GM12878 (cell line): Measurements from ENCODE around the gene FBLN7. TPM values are rescaled to one million over a fixed set of nuclear protein-coding genes. Genes with fewer than 3 reads are reported as not detected.

Experiments
- ATAC-seq: fragments of 200-7000 bp; cut with Tn5 transposase; 3 replicates; pipeline ENCODE4 v1.9.1; 2020; ENCODE audit warnings: mild to moderate bottlenecking, moderate library complexity
- BruUV-seq: library from RNA; stranded (reverse); fragments of 400-500 nt; replicated peaks from 2 replicates; lab custom pipeline; 2021; lab: Mats Ljungman, UMichigan
- CTCF ChIA-PET: fragments of 300-600 bp; sonication (Branson Sonifier 250); formaldehyde crosslinking; extraction: SDS; loops from one replicate; lab custom pipeline; 2021; ENCODE audit warnings: inconsistent platforms; lab: Yijun Ruan, JAX
- POLR2A ChIA-PET: fragments of 350-600 bp; formaldehyde crosslinking; extraction: SDS; loops from one replicate; lab custom pipeline; 2021; ENCODE audit warnings: inconsistent platforms; lab: Charles Lee
- RAD21 ChIA-PET: fragments of 300-600 bp; sonication (Branson Sonifier 250); formaldehyde crosslinking; loops from one replicate; lab custom pipeline; 2023; ENCODE audit warnings: antibody characterized with exemption; ENCODE audit not compliant: unreplicated experiment; lab: Charles Lee
- SMC1A ChIA-PET: fragments of 300-600 bp; sonication (Branson Sonifier 250); formaldehyde crosslinking; loops from one replicate; lab custom pipeline; 2023; ENCODE audit not compliant: unreplicated experiment, uncharacterized antibody; lab: Charles Lee
- DNase-seq: peaks from one replicate; pipeline ENCODE4 v3.0.0-alpha.2; 2011; ENCODE audit warnings: low read depth, low spot score
- FAIRE-seq: peaks from 3 replicates; lab custom pipeline; 2011; peaks lifted over from hg19 to GRCh38; lab: Jason Lieb, UNC
- H2AFZ ChIP-seq: 2 replicates; pipeline ENCODE4 v1.6.0; 2011; ENCODE audit warnings: low read depth, low read length, control low read depth; ENCODE audit not compliant: control insufficient read depth
- H3K27ac ChIP-seq: 2 replicates; pipeline ENCODE4 v1.5.1; 2011; ENCODE audit warnings: control low read depth; ENCODE audit not compliant: control insufficient read depth, insufficient read depth
- H3K27me3 ChIP-seq, 2 experiments: replicated peaks in 1 of 2; 2 replicates each; pipeline versions ENCODE4 v1.6.0 to v1.6.1; 2011; ENCODE audit warnings: low read length in 1 of 2; ENCODE audit not compliant: control insufficient read depth in 2 of 2, insufficient read depth in 2 of 2
- H3K36me3 ChIP-seq, 2 experiments: 2 replicates each; pipeline ENCODE4 v1.5.1; 2011; ENCODE audit warnings: low read length in 1 of 2; ENCODE audit not compliant: control insufficient read depth in 2 of 2, insufficient read depth in 2 of 2
- H3K4me1 ChIP-seq: 2 replicates; pipeline ENCODE4 v1.6.1; 2011; ENCODE audit warnings: mild to moderate bottlenecking, low read length, moderate library complexity, mixed read lengths; ENCODE audit not compliant: control insufficient read depth, insufficient read depth
- H3K4me2 ChIP-seq: 2 replicates; pipeline ENCODE4 v1.6.0; 2011; ENCODE audit warnings: control low read depth; ENCODE audit not compliant: control insufficient read depth, insufficient read depth
- H3K4me3 ChIP-seq: fragments of 200-600 bp; sonication (generic); 2 replicates; pipeline ENCODE4 v1.5.1; 2016
- H3K79me2 ChIP-seq: 2 replicates; pipeline ENCODE4 v1.6.0; 2011; ENCODE audit warnings: low read length; ENCODE audit not compliant: control insufficient read depth, insufficient read depth
- H3K9ac ChIP-seq: 2 replicates; pipeline ENCODE4 v1.8.0; 2011; ENCODE audit warnings: low read length, control low read depth, mixed read lengths; ENCODE audit not compliant: control insufficient read depth, insufficient read depth
- H3K9me3 ChIP-seq: replicated peaks from 3 replicates; pipeline ENCODE4 v1.5.1; 2011; ENCODE audit warnings: mild to moderate bottlenecking, low read length; ENCODE audit not compliant: control insufficient read depth, insufficient read depth
- H4K20me1 ChIP-seq: 2 replicates; pipeline ENCODE4 v1.6.0; 2011; ENCODE audit not compliant: control insufficient read depth, insufficient read depth
- FOXK2 ChIP-seq: fragments of 450-650 bp; IDR thresholded peaks from 2 replicates; pipeline ENCODE4 v1.6.1; 2017; ENCODE audit warnings: mild to moderate bottlenecking, moderate library complexity
- IRF3 ChIP-seq: fragments of 450-650 bp; IDR thresholded peaks from 2 replicates; pipeline ENCODE4 v1.6.1; 2014; ENCODE audit warnings: mild to moderate bottlenecking
- SRF ChIP-seq, 2 experiments: IDR thresholded peaks; 2 replicates each; pipeline ENCODE4 v1.6.1; 2011; ENCODE audit warnings: low read depth in 2 of 2, low read length in 2 of 2, mild to moderate bottlenecking in 1 of 2, moderate library complexity in 1 of 2
- WGBS: methylation state at CpG from one replicate; pipeline ENCODE4 v1.1.6; 2016; ENCODE audit warnings: low lambda C conversion rate; ENCODE audit not compliant: insufficient replicate concordance, insufficient coverage; ENCODE audit errors: missing lambda C conversion rate; 5-methylcytosine and 5-hydroxymethylcytosine counted together
- in situ Hi-C: fragments of 300-500 bp; cut with MboI; formaldehyde crosslinking; loops from 9 replicates; pipeline ENCODE4 v1.14.3; 2018; ENCODE audit warnings: mixed read lengths
- intact Hi-C: fragments of 100-400 bp; cut with micrococcal nuclease; formaldehyde crosslinking; loops from one replicate; pipeline ENCODE4 v1.14.2; 2022; ENCODE audit not compliant: unreplicated experiment
- polyA plus RNA-seq, 11 experiments: library from polyadenylated mRNA; depleted of rRNA in 4 of 11; unstranded in 6 of 11; stranded (reverse) in 5 of 11; fragments of >200 nt; fragmentation: Nextera tagmentation in 4 of 11; fragmentation: Illumina TruSeq in 1 of 11; extraction: Ambion mirVana in 4 of 11; extraction: Trizol in 1 of 11; gene quantifications; 1 replicate in 1 of 11; 2 replicates in 10 of 11; pipeline versions ENCODE4 v1.2.1 to v1.2.3, GENCODE V29; 2011 to 2016; ENCODE audit warnings: inconsistent platforms in 2 of 11, missing spikeins in 2 of 11, low read depth in 1 of 11
- total RNA-seq, 4 experiments: library from RNA; depleted of rRNA in 3 of 4; stranded (reverse); fragments of >200 nt in 3 of 4; fragmentation: Illumina TruSeq in 1 of 4; extraction: Trizol in 1 of 4; gene quantifications; 2 replicates each; pipeline versions ENCODE4 v1.2.1 to v1.2.3, GENCODE V29; 2013 to 2021
- TF ChIP-seq, protein P1 (sequence below): IDR thresholded peaks from 2 replicates; pipeline ENCODE4 v1.6.1; 2012; ENCODE audit warnings: low read length, inconsistent platforms

Gene FBLN7
- total and polyA plus RNA-seq, 10 of the 15 experiments (the other 5 are each of a cell fraction or from before 2014, with no cell fraction given), result 0.01 to 0.10 (median 0.01) TPM; not detected in 7

- intact Hi-C loops, result no loop called here
Measured at GRCh38 chr2:112134120-112134519, 4.1 kb upstream of the FBLN7 start.

More at GRCh38 chr2:112134120-112134519, 4.1 kb upstream of the FBLN7 start:
- POLR2A ChIA-PET, result no interaction called here
- TF ChIP-seq SRF (IDR thresholded peaks at IDR 0.05; ENCODE audit: low read depth in 2 of 2, low read length in 2 of 2) (no peak), FOXK2 (no peak), IRF3 (no peak)
- TF ChIP-seq, protein P1, sequence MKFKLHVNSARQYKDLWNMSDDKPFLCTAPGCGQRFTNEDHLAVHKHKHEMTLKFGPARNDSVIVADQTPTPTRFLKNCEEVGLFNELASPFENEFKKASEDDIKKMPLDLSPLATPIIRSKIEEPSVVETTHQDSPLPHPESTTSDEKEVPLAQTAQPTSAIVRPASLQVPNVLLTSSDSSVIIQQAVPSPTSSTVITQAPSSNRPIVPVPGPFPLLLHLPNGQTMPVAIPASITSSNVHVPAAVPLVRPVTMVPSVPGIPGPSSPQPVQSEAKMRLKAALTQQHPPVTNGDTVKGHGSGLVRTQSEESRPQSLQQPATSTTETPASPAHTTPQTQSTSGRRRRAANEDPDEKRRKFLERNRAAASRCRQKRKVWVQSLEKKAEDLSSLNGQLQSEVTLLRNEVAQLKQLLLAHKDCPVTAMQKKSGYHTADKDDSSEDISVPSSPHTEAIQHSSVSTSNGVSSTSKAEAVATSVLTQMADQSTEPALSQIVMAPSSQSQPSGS, result no peak
- Histone ChIP-seq H3K79me2 (no peaks in the 10 kb centered on the region), H3K27ac (no peak overlapping the region), H3K4me2 (no peak overlapping the region), H3K9me3 (no peaks in the 10 kb centered on the region; the same call in 2 of the 3 replicates), H3K27me3 (peaks cover 1 to 8% of the 10 kb centered on the region in 2 experiments; a peak in 2 of 4 replicates), H3K4me3 (no peak overlapping the region), H3K9ac (no peak overlapping the region), H3K36me3 (no peaks in the 10 kb centered on the region), H4K20me1 (no peaks in the 10 kb centered on the region), H2AFZ (no peak overlapping the region), H3K4me1 (no peaks in the 10 kb centered on the region)
- WGBS, result 67% methylated on average over 4 of the region's 4 CpGs
- CTCF ChIA-PET, result interaction anchor here (1.0 kb wide), 1 partner anchor 12 kb away, joined by 3 read pairs; no protein-coding TSS in a partner anchor
- SMC1A ChIA-PET, result no interaction called here
- no TSS peak for BruUV-seq
- no peak for FAIRE-seq
- in situ Hi-C loops, result no loop called here
- no peak for ATAC-seq
- DNase-seq, result no peak
- RAD21 ChIA-PET, result no interaction called here
